Neuronal stem cell (in vitro differentiated cells): ENCODE measurements around the gene EIF4G3.

Source experiments
- DNase-seq: peaks from one replicate; pipeline ENCODE4 v3.0.0-alpha.2; 2013; ENCODE audit warnings: low spot score
- H2AFZ ChIP-seq: one replicate; pipeline ENCODE4 v1.6.1; 2013; ENCODE audit warnings: mild to moderate bottlenecking, low read length, inconsistent platforms
- H2AK5ac ChIP-seq: 2 replicates; pipeline ENCODE4 v1.6.1; 2013; ENCODE audit warnings: low read depth, mild to moderate bottlenecking, inconsistent platforms, low read length, moderate library complexity, mixed read lengths
- H2BK120ac ChIP-seq: 2 replicates; pipeline ENCODE4 v1.6.1; 2013; ENCODE audit warnings: low read depth, mild to moderate bottlenecking, inconsistent platforms, low read length, moderate library complexity, mixed read lengths
- H2BK12ac ChIP-seq: one replicate; pipeline ENCODE4 v1.6.1; 2013; ENCODE audit warnings: low read length, inconsistent platforms
- H2BK15ac ChIP-seq: 2 replicates; pipeline ENCODE4 v1.6.1; 2013; ENCODE audit warnings: mild to moderate bottlenecking, low read length, inconsistent platforms, mixed read lengths
- H2BK5ac ChIP-seq: one replicate; pipeline ENCODE4 v1.6.1; 2013; ENCODE audit warnings: inconsistent platforms, mild to moderate bottlenecking, low read length, moderate library complexity
- H3K14ac ChIP-seq: one replicate; pipeline ENCODE4 v1.6.1; 2013; ENCODE audit warnings: low read length, inconsistent platforms
- H3K18ac ChIP-seq: 2 replicates; pipeline ENCODE4 v1.6.1; 2013; ENCODE audit warnings: low read length, inconsistent platforms
- H3K23ac ChIP-seq: 2 replicates; pipeline ENCODE4 v1.6.1; 2013; ENCODE audit warnings: low read depth, mild to moderate bottlenecking, mixed read lengths, low read length, inconsistent platforms; ENCODE audit not compliant: poor library complexity
- H3K27ac ChIP-seq: replicated peaks from 3 replicates; pipeline ENCODE4 v1.5.1; 2013; ENCODE audit warnings: low read length, inconsistent platforms
- H3K27me3 ChIP-seq, 3 experiments: 2 replicates each; pipeline ENCODE4 v1.6.1; 2013; ENCODE audit warnings: low read length in 3 of 3, mild to moderate bottlenecking in 2 of 3, inconsistent platforms in 1 of 3, low read depth in 1 of 3, mixed read lengths in 1 of 3, moderate library complexity in 1 of 3; ENCODE audit not compliant: control insufficient read depth in 3 of 3, insufficient read depth in 3 of 3
- H3K36me3 ChIP-seq, 2 donors: replicated peaks in 1 of 2; 2 replicates each; pipeline ENCODE4 v1.6.1; 2013; ENCODE audit warnings: low read length in 2 of 2; ENCODE audit not compliant: control insufficient read depth in 2 of 2, insufficient read depth in 2 of 2
- H3K4ac ChIP-seq: 2 replicates; pipeline ENCODE4 v1.6.1; 2013; ENCODE audit warnings: inconsistent platforms, mild to moderate bottlenecking, low read length, moderate library complexity
- H3K4me1 ChIP-seq, 2 donors: 1 replicate in 1 of 2; 2 replicates in 1 of 2; pipeline ENCODE4 v1.6.1; 2013; ENCODE audit warnings: low read length in 2 of 2, low read depth in 1 of 2; ENCODE audit not compliant: control insufficient read depth in 2 of 2, insufficient read depth in 1 of 2
- H3K4me2 ChIP-seq: one replicate; pipeline ENCODE4 v1.6.1; 2013; ENCODE audit warnings: mild to moderate bottlenecking, low read length, inconsistent platforms; ENCODE audit not compliant: insufficient read depth, poor library complexity, severe bottlenecking
- H3K4me3 ChIP-seq, 2 donors: 2 replicates each; pipeline ENCODE4 v1.5.1; 2013; ENCODE audit warnings: low read length in 2 of 2, mild to moderate bottlenecking in 2 of 2, inconsistent platforms in 1 of 2, moderate library complexity in 1 of 2
- H3K79me1 ChIP-seq: one replicate; pipeline ENCODE4 v1.6.1; 2013; ENCODE audit warnings: low read depth, mild to moderate bottlenecking, inconsistent platforms, low read length, moderate library complexity
- H3K9ac ChIP-seq: one replicate; pipeline ENCODE4 v1.6.1; 2013; ENCODE audit warnings: mild to moderate bottlenecking, low read depth, low read length, inconsistent platforms; ENCODE audit not compliant: poor library complexity
- H3K9me3 ChIP-seq, 2 donors: replicated peaks in 1 of 2; 2 replicates each; pipeline versions ENCODE3 to v1.6.1; 2013; ENCODE audit warnings: low read length in 2 of 2, mild to moderate bottlenecking in 2 of 2, inconsistent platforms in 1 of 2, low read depth in 1 of 2, mixed read lengths in 1 of 2, moderate library complexity in 1 of 2; ENCODE audit not compliant: control insufficient read depth in 2 of 2, insufficient read depth in 1 of 2
- H4K8ac ChIP-seq: one replicate; pipeline ENCODE4 v1.6.1; 2013; ENCODE audit warnings: low read depth, mild to moderate bottlenecking, inconsistent platforms, low read length, moderate library complexity
- H4K91ac ChIP-seq: one replicate; pipeline ENCODE4 v1.6.1; 2013; ENCODE audit warnings: low read length, low read depth, mild to moderate bottlenecking, inconsistent platforms; ENCODE audit not compliant: poor library complexity
- WGBS, 2 donors: extraction: QIAGEN DNeasy Blood & Tissue Kit; methylation state at CpG; one replicate each; pipeline ENCODE4 v1.1.7; 2013; ENCODE audit warnings: missing lambda C conversion rate in 2 of 2, mixed read lengths in 1 of 2; ENCODE audit not compliant: insufficient read length in 2 of 2, insufficient replicate concordance in 1 of 2; ENCODE audit errors: extremely low coverage in 2 of 2; 5-methylcytosine and 5-hydroxymethylcytosine counted together

Gene EIF4G3

DNA sequence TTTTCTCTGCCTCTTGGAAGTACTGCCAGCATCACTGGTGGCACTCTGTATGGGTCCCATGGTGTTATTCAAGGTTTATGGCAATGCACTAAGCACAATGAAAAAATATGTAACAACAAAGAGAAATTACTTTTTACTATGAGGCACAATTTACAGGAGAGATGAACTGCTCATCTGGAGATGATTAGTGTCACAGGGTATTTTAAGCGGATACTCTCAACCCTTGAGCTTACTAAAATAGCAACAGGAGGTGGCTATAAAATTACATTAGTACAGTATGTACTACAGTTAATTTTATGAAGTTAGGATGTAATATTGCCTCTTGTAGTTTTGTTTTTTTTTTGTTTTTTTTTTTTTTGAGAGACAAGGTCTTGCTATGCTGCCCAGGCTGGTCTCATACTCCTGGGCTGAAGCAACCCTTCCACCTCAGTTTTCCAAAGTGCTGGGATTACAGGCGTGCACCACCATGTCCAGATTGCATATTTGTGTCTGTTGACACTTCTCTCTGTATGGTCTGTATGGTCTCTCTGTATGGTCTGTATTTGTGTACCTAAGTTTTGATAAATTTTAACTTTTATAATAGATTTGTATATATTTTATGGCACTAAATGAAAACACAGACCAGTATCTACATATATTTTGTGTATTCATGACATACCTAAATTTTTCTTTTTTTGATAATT is 214.0 kb downstream of the EIF4G3 start:
- Histone ChIP-seq H3K18ac (no peak overlapping the region), H3K4me3 (no peak overlapping the region), H2AFZ (no peak overlapping the region), H3K9ac (no peak overlapping the region), H3K14ac (no peak overlapping the region), H2BK12ac (no peak overlapping the region), H2BK120ac (no peak overlapping the region), H3K4me1 (no peaks in the 10 kb centered on the region), H3K36me3 (peaks cover 2 to 48% of the 10 kb centered on the region in 2 donors), H3K27ac (no peak overlapping the region), H2BK5ac (no peak overlapping the region), H2BK15ac (no peak overlapping the region), H3K4me2 (no peak overlapping the region), H4K91ac (no peak overlapping the region), H3K23ac (no peak overlapping the region), H4K8ac (no peak overlapping the region), H3K9me3 (no peaks in the 10 kb centered on the region), H3K79me1 (no peaks in the 10 kb centered on the region), H3K4ac (no peak overlapping the region), H2AK5ac (no peak overlapping the region), H3K27me3 (no peaks in the 10 kb centered on the region)
- no peak for DNase-seq
- WGBS, 2 donors, result no CpG with 5 or more reads among the region's 2 CpGs

DNA sequence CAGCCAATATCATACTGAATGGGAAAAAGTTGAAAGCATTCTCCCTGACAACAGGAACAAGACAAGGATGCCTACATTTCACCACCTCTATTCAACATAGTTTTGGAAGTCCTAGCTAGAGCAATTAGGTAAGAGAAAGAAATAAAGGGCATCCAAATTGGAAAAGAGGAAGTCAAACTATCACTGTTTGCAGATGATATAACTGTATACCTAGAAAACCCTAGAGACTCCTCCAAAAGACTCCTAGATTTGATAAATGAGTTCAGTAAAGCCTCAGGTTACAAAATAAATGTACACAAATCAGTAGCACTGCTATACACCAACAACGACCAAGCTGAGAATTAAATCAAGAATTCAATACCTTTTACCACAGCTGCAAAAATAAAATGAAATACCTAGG is 218.3 kb downstream of the EIF4G3 start:
- Histone ChIP-seq H2BK5ac (no peak overlapping the region), H3K9ac (no peak overlapping the region), H3K18ac (no peak overlapping the region), H3K4ac (no peak overlapping the region), H3K4me1 (peaks cover 0 to 2% of the 10 kb centered on the region in 2 donors), H2BK12ac (no peak overlapping the region), H3K36me3 (peaks cover 0 to 36% of the 10 kb centered on the region in 2 donors), H2AK5ac (no peak overlapping the region), H3K27ac (no peak overlapping the region), H4K8ac (no peak overlapping the region), H4K91ac (no peak overlapping the region), H3K14ac (no peak overlapping the region), H3K79me1 (no peaks in the 10 kb centered on the region), H2BK120ac (no peak overlapping the region), H3K4me2 (no peak overlapping the region), H3K23ac (no peak overlapping the region), H3K4me3 (no peak overlapping the region), H3K27me3 (no peaks in the 10 kb centered on the region), H2BK15ac (no peak overlapping the region), H3K9me3 (no peaks in the 10 kb centered on the region), H2AFZ (no peak overlapping the region)
- WGBS, 2 donors, result no CpG with 5 or more reads among the region's 1 CpG
- no peak for DNase-seq

DNA sequence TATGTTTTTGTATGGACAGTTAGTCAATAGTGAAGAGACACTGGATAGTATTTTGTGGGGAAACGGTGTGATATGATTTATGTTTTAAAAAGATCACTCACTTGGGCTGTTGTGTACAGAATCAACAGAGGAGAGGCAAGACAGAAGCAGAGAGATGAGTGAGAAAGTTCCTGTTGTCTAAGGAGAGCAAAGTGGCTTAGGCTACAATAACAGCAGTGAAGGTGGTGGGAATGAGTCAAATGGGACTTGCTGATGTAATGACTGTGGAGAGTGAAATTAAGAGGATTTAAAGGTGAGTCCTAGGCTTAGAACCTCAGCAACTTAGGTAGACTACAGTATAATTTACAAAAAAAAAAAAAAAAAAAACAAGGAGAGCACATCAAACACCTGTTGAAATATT is 220.4 kb downstream of the EIF4G3 start:
- Histone ChIP-seq H3K4me3 (no peak overlapping the region), H3K27me3 (no peaks in the 10 kb centered on the region), H3K9me3 (no peaks in the 10 kb centered on the region), H2AFZ (no peak overlapping the region), H3K4ac (no peak overlapping the region), H3K23ac (no peak overlapping the region), H2BK12ac (no peak overlapping the region), H4K8ac (no peak overlapping the region), H3K79me1 (no peaks in the 10 kb centered on the region), H3K36me3 (peaks cover 0 to 31% of the 10 kb centered on the region in 2 donors), H3K4me1 (peaks cover 0 to 2% of the 10 kb centered on the region in 2 donors), H2BK5ac (no peak overlapping the region), H3K27ac (no peak overlapping the region), H3K9ac (no peak overlapping the region), H2AK5ac (no peak overlapping the region), H3K18ac (no peak overlapping the region), H3K4me2 (no peak overlapping the region), H2BK120ac (no peak overlapping the region), H2BK15ac (no peak overlapping the region), H3K14ac (no peak overlapping the region), H4K91ac (no peak overlapping the region)
- WGBS, 2 donors, result no CpG with 5 or more reads among the region's 1 CpG
- no peak for DNase-seq

DNA sequence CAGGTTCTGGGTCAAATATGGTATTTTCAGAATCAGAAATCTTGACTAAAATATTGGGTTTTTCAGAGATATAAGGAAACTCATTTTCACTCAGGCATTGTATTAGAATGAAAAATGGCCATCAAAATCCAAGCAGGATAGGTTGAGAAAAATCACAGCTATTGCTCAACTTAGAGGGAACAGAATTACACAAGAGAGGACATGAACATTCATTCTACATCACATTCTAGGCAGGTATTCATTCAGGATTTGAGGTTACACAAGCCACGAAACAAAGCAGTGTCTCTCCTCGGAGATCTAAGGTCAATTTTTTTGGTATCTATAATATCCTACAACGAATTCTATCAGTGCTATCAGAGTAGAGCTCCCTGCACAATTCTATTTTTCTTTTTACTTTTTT is 226.0 kb downstream of the EIF4G3 start:
- Histone ChIP-seq H3K4ac (no peak overlapping the region), H3K4me1 (peaks cover 5 to 13% of the 10 kb centered on the region in 2 donors), H3K36me3 (peaks cover 0 to 47% of the 10 kb centered on the region in 2 donors), H3K14ac (no peak overlapping the region), H2AFZ (no peak overlapping the region), H3K79me1 (peaks cover 2% of the 10 kb centered on the region), H2BK12ac (no peak overlapping the region), H3K9ac (no peak overlapping the region), H3K27ac (no peak overlapping the region), H2BK5ac (no peak overlapping the region), H2AK5ac (no peak overlapping the region), H3K23ac (no peak overlapping the region), H4K8ac (no peak overlapping the region), H3K9me3 (no peaks in the 10 kb centered on the region), H3K27me3 (no peaks in the 10 kb centered on the region), H3K4me3 (no peak overlapping the region), H3K18ac (no peak overlapping the region), H3K4me2 (no peak overlapping the region), H2BK120ac (no peak overlapping the region), H4K91ac (no peak overlapping the region), H2BK15ac (no peak overlapping the region)
- WGBS, 2 donors, result no CpG with 5 or more reads among the region's 3 CpGs
- DNase-seq, result no peak
